Stimulated activated CD4-positive, alpha-beta T cell treated with anti-CD3 and anti-CD28 coated beads, Interleukin-12 subunit alpha, Interleukin-12 subunit beta, amount 100 ng/mL, for 48 hours (primary cell): ENCODE data around the gene FGF3.

Source experiments
- DNase-seq, 3 donors: peaks; one replicate each; pipeline ENCODE4 v3.0.0-alpha.2; 2020; ENCODE audit warnings: low read depth in 2 of 3, low spot score in 1 of 3

Gene FGF3

DNA sequence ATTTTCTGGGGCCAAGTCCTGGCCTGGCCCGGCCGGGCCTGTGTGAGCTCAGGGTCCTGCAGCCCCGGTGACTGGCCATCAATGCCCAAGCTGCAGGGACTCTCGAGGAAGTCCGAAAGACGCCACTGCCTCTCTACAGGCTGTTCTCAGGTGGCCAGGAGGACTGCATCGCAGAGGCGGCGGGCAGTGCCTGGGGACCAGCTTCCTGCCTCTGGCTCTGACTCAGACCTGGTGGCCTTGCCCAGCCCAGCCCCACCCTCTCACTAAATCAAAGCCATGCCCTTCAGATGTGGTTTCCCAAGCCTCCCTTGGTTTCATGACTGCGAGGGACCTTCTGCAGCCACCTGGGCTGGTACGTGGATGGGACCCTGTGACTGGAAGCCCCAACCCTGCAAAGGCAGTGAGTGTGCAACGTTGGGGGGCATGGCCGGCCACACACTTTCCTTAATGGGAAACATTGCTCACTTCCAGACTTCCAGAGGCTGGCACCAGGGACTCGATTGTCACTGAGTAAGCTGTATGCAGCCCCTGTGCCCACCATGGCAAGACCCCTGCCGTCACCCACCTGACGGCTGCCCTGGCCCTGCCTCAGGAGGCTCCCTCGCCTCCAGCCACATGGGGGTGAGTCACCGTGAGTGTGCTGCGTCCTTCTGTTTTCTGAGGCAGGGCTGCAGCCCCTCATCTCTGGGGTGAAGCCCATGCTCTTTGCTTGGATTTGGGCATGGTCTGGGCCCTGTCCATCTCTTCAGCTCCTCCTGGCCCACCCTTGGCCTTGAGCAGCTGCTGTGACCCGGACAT is 6.0 kb upstream of the FGF3 start:
- DNase-seq, result no peak

- no peak for DNase-seq
Measured at GRCh38 chr11:69823641-69824265, 4.5 kb upstream of the FGF3 start.

- no peak for DNase-seq
Measured at GRCh38 chr11:69822676-69823494, 3.7 kb upstream of the FGF3 start.

- DNase-seq, result no peak
Measured at GRCh38 chr11:69821511-69822040, 2.4 kb upstream of the FGF3 start.

- DNase-seq, result no peak
Measured at GRCh38 chr11:69820441-69820840, 1.2 kb upstream of the FGF3 start.

DNA sequence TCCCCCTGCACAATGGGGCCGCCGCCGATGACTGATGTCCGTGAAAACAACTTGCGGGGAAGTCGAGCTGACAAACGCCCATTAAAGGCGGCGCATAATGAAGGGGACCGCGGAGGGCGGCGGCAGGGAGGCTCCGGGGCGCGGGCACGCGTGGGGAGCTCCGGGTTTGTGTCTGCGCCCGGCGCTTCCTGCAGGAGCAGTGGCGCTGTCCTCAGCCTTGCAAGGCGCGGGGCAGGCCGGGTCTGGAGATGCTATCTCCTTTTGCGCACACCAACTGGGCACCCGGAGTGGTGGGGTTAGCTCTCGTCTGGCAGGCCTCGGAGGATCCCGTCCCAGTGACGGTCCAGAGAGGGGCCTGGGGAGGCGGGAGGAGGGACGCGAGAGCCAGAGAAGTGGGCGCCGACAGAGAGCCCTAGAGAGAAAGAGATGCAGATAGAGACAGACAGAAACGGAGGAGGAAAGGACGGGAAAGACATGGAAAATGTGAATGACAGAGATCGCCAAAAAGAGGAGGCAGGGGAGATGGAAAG is 390 bp upstream of the FGF3 start:
- no peak for DNase-seq

DNA sequence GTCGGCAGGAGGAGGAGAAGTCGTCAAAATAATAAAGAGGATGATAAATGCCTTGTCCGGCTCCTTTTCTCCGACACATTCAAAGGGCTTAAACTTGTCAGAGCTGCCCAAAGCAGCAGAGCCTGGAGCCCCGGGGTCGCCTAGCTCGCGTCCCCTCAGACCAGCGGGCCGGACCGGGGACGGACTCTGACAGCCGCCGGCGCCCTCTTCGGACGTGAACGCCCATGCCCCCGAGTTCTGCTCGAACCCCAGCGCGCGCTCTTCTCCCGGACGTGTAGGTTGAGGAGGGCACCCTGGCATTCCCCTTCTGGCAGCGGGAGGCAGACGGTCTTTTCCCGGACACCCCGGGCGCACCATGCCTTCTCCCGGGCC is 999 bp downstream of the FGF3 start:
- no peak for DNase-seq

- no peak for DNase-seq
Measured at GRCh38 chr11:69817265-69818230, 1.7 kb downstream of the FGF3 start.

GRCh38 chr11:69816671-69817070 is 2.5 kb downstream of the FGF3 start:
- DNase-seq, result no peak

GRCh38 chr11:69815973-69816372 is 3.2 kb downstream of the FGF3 start:
- no peak for DNase-seq

GRCh38 chr11:69814902-69815301 is 4.3 kb downstream of the FGF3 start:
- no peak for DNase-seq

- DNase-seq, result no peak
Measured at GRCh38 chr11:69814411-69814810, 4.8 kb downstream of the FGF3 start.

DNA sequence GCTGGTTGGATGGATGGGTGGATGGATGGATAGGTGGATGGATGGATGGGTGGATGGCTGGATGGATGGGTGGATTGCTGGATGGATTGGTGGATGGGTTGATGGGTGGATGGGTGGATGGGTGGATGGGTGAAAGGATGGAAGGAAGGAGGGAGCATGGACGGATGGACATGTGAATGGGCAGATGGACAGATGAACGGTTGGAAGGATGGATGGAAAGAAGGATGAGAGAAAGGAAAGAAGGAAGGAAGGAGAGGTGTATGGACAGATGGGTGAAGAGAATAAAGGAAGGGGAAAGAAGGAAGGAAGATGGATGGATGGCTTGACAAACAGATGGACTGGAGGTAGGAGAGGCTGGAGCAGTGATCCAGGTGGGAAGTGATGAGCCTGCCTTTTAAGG is 5.4 kb downstream of the FGF3 start:
- no peak for DNase-seq

DNA sequence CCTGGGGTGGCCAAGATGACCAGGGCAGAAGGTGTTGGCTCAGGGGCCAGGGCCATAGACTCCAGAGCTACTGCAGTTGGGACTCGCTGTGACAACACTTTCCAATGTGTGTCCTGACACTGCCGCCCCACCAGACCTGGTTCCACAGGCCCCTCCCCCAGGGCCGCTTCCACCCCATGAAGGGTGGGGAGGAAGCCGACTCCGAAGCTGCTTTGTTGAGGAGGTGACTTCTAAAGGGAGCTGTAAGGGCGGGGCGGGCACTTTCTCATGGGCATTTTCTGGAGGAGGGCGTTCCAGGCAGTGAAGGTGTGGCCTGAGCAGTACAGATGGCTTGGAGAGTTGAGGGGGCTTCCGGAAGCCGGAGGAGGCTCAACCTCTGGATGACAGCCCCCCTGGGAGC is 6.3 kb downstream of the FGF3 start:
- DNase-seq, result no peak

DNA sequence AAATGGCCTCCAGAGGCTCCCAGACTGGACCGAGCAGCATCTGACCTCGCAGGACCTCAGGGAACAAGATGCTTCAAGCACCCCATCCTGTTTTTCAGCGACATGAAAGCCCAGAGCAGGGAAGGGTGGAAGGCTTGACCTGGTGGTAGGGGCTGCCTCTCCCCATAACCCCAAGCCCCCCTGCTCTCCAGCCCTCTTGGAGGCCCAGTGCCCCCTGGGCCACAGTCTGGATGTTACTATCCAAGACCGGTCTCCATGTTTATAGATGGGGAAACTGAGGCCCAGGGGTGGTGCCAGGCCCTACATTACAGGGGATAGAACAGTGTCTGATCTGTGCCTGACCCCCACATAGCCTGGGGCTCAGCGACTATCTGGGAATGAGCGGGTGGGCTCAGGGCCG is 7.0 kb downstream of the FGF3 start:
- no peak for DNase-seq

GRCh38 chr11:69811431-69811830 is 7.8 kb downstream of the FGF3 start:
- DNase-seq, result no peak

GRCh38 chr11:69810289-69811118 is 8.7 kb downstream of the FGF3 start:
- DNase-seq, result no peak

DNA sequence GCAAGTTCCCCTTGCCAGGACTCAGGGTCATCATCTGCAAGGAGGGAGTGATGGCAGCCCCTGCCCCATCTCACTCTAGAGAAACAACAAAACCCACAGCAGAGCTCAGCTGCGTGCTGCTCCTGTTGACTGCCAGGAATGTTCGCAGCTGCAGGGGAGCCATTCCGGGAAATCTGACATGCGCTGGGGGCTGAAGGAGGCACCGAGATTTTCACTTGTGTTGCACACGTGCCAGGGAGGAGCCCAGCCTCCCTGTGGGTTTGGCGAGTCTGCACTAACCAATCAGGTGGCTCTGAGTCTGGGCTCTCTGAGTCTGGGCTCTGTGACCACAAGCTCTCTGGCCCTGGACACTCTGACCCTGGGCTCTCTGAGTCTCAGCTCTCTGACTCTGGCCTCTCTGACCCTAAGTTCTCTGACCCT is 10.5 kb downstream of the FGF3 start:
- DNase-seq, result no peak

DNA sequence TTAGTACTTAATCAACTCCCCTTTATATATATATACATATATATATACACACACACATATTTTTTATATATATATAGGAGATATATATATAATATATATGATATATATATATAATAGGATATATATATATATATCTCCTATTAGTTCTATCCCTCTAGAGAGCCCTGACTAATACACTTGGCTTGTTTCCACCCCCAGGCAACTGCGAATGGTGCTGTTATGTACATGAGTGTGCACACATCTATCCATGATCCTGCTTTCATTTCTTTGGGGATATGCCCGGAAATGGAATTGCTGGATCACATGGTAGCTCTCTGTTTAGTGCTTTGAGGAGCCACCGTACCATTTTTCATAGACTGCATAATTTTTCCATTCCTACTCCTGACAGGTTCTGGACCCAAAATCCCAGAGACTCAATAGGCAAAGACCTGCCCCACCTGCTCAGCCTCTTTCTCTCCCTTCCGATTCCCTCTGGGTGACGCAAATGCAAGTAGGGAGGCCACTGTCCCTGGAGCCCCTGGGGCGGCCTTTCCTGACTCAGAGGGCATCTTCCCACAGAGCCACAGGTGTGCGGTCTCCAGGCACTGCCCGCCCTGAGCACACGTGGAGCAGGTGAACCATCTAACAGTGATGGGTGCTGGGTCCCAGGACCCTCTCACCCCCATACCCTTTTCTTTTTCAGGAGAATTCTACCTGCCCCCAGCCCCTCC is 12.0 kb downstream of the FGF3 start:
- no peak for DNase-seq
